Muscle of leg (tissue), 11 donors: Measurements from ENCODE around the gene NDUFA7. TPM values are rescaled to one million over a fixed set of nuclear protein-coding genes. Genes with fewer than 3 reads are reported as not detected.

Experiments
- DNase-seq: peaks from one replicate; pipeline ENCODE4 v3.0.0; 2013
- H3K27ac ChIP-seq: one replicate; pipeline ENCODE4 v1.5.1; 2013; ENCODE audit warnings: mild to moderate bottlenecking, low read length, control low read depth
- H3K27me3 ChIP-seq: one replicate; pipeline ENCODE4 v1.6.1; 2013; ENCODE audit warnings: low read length; ENCODE audit not compliant: control insufficient read depth, insufficient read depth
- H3K36me3 ChIP-seq: one replicate; pipeline ENCODE4 v1.6.1; 2013; ENCODE audit warnings: low read length; ENCODE audit not compliant: control insufficient read depth, insufficient read depth
- H3K4me1 ChIP-seq: one replicate; pipeline ENCODE4 v1.6.1; 2013; ENCODE audit warnings: low read length; ENCODE audit not compliant: control insufficient read depth, insufficient read depth
- H3K4me3 ChIP-seq: one replicate; pipeline ENCODE4 v1.5.1; 2013; ENCODE audit warnings: low read length, control low read depth
- H3K9me3 ChIP-seq: replicated peaks from 2 replicates; pipeline ENCODE4 v1.6.1; 2013; ENCODE audit warnings: low read depth, low read length; ENCODE audit not compliant: control insufficient read depth
- WGBS: methylation state at CpG from one replicate; pipeline ENCODE4 v1.1.5; 2013; ENCODE audit warnings: missing lambda C conversion rate; ENCODE audit not compliant: insufficient coverage; 5-methylcytosine and 5-hydroxymethylcytosine counted together
- polyA plus RNA-seq, 8 donors: library from polyadenylated mRNA; unstranded; fragments of 120-200 nt; gene quantifications; one replicate each; pipeline versions ENCODE4 v1.2.1 to v1.2.3, GENCODE V29; 2013; ENCODE audit warnings: inconsistent platforms in 1 of 8, low replicate concordance in 1 of 8; ENCODE audit not compliant: insufficient read length in 8 of 8, insufficient read depth in 1 of 8
- total RNA-seq: library from RNA; stranded (reverse); fragments of 120-200 nt; gene quantifications from one replicate; pipeline ENCODE4 v1.2.4, GENCODE V29; 2013

NDUFA7 gene
- total and polyA plus RNA-seq, 9 donors: 17.2 to 54.7 (median 38.1) TPM

DNA sequence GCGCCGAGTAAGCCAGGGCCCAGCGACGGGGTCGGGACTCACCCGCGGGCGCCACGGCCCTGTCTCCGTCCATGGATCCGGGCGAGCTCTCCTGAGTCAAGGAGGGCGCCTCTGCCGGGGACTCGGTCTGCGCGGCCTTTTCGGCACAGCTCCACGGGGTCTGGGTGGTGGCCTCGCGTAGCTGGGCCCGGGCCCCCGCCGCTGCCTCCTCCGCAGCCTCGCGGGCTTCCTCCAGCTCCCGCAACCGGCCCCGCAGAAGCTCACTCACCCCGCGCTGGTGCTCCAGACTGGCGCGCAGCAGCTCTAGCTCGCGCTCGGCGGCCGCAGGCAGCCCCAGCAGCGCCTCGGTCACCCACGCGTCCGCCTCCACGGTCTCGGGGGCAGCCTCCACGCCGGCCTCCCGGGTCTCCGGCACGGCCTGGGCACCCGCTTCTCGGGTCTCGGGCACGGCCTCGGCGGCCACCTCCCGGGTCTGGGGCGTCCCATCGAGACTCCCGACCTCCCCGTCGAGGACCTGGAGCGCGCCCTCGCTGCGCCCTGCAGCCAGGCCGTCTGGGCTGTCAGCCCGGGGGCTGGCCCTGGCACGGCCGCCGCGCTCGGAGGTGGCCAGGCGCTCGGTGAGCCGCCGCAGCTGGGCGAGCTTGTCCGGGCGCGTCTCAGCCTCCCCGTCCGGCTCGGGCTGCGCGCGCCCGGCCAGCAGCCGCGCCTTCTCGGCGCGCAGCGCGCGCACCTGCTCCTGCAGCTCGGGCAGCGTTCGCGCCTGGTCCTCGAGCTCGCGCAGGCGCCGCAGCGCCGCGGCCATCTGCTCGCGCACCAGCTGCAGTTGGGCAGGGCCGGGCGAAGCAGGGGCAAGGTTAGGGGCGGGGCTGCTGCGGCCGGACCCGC, 13.5 kb upstream of the NDUFA7 start:
- peaks cover 16% of the 10 kb centered on the region for H3K4me1 ChIP-seq
- peak overlapping the region; percentile 13 for H3K27ac ChIP-seq
- H3K9me3 ChIP-seq: no peaks in the 10 kb centered on the region
- no peak overlapping the region for H3K4me3 ChIP-seq
- no peaks in the 10 kb centered on the region for H3K36me3 ChIP-seq
- peak; percentile 85 for DNase-seq
- WGBS: 7% methylated on average over 117 of the region's 117 CpGs
- peaks cover 75% of the 10 kb centered on the region for H3K27me3 ChIP-seq

- peak overlapping the region; percentile 13 for H3K27ac ChIP-seq
- H3K27me3 ChIP-seq: peaks cover 68% of the 10 kb centered on the region
- WGBS: 16% methylated on average over 32 of the region's 48 CpGs
- H3K9me3 ChIP-seq: no peaks in the 10 kb centered on the region
- no peaks in the 10 kb centered on the region for H3K36me3 ChIP-seq
- peaks cover 16% of the 10 kb centered on the region for H3K4me1 ChIP-seq
- no peak for DNase-seq
- H3K4me3 ChIP-seq: no peak overlapping the region
These were observed 12.7 kb upstream of the NDUFA7 start for GRCh38 chr19:8333767-8334457.

GRCh38 chr19:8332976-8333766, 12.0 kb upstream of the NDUFA7 start:
- H3K9me3 ChIP-seq: no peaks in the 10 kb centered on the region
- no peak overlapping the region for H3K4me3 ChIP-seq
- H3K4me1 ChIP-seq: peaks cover 16% of the 10 kb centered on the region
- H3K27ac ChIP-seq: no peak overlapping the region
- peaks cover 64% of the 10 kb centered on the region for H3K27me3 ChIP-seq
- 21% methylated on average over 52 of the region's 52 CpGs for WGBS
- H3K36me3 ChIP-seq: no peaks in the 10 kb centered on the region
- no peak for DNase-seq

GRCh38 chr19:8331263-8331845, 10.2 kb upstream of the NDUFA7 start:
- DNase-seq: no peak
- H3K36me3 ChIP-seq: no peaks in the 10 kb centered on the region

GRCh38 chr19:8329996-8330395, 8.8 kb upstream of the NDUFA7 start:
- H3K9me3 ChIP-seq: peaks cover 4% of the 10 kb centered on the region
- H3K4me3 ChIP-seq: no peak overlapping the region
- no peaks in the 10 kb centered on the region for H3K36me3 ChIP-seq
- WGBS: 72% methylated on average over 3 of the region's 3 CpGs
- H3K27me3 ChIP-seq: peaks cover 44% of the 10 kb centered on the region
- no peak overlapping the region for H3K27ac ChIP-seq
- H3K4me1 ChIP-seq: peaks cover 16% of the 10 kb centered on the region
- DNase-seq: no peak

More at GRCh38 chr19:8331263-8331845, 10.2 kb upstream of the NDUFA7 start:
- H3K27ac ChIP-seq: no peak overlapping the region
- H3K4me3 ChIP-seq: no peak overlapping the region
- H3K4me1 ChIP-seq: peaks cover 16% of the 10 kb centered on the region
- peaks cover 4% of the 10 kb centered on the region for H3K9me3 ChIP-seq
- H3K27me3 ChIP-seq: peaks cover 52% of the 10 kb centered on the region
- 80% methylated on average over 3 of the region's 8 CpGs for WGBS

DNA sequence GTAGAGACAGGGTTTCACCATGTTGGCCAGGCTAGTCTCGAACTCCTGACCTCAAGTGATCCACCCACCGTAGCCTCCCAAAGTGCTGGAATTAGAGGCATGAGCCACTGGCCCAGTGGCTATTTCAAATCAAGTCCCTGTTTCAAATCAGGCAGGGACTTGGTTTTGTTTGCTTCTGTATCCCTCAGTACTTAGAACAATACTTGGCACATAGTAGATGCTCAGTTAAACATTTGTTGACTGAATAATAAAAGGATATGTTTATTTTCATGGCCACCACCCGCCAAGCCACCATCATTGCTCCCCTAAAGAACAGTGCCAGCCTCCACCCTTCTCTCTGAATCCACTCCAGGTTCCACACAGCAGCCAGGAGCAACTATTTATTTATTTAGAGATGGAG, 4.3 kb upstream of the NDUFA7 start:
- Histone ChIP-seq H3K4me3 (no peak overlapping the region), H3K9me3 (peaks cover 4% of the 10 kb centered on the region), H3K27me3 (peaks cover 6% of the 10 kb centered on the region), H3K36me3 (peaks cover 19% of the 10 kb centered on the region), H3K4me1 (peaks cover 14% of the 10 kb centered on the region), H3K27ac (no peak overlapping the region)
- WGBS: 100% methylated on average over 2 of the region's 3 CpGs
- no peak for DNase-seq

DNA sequence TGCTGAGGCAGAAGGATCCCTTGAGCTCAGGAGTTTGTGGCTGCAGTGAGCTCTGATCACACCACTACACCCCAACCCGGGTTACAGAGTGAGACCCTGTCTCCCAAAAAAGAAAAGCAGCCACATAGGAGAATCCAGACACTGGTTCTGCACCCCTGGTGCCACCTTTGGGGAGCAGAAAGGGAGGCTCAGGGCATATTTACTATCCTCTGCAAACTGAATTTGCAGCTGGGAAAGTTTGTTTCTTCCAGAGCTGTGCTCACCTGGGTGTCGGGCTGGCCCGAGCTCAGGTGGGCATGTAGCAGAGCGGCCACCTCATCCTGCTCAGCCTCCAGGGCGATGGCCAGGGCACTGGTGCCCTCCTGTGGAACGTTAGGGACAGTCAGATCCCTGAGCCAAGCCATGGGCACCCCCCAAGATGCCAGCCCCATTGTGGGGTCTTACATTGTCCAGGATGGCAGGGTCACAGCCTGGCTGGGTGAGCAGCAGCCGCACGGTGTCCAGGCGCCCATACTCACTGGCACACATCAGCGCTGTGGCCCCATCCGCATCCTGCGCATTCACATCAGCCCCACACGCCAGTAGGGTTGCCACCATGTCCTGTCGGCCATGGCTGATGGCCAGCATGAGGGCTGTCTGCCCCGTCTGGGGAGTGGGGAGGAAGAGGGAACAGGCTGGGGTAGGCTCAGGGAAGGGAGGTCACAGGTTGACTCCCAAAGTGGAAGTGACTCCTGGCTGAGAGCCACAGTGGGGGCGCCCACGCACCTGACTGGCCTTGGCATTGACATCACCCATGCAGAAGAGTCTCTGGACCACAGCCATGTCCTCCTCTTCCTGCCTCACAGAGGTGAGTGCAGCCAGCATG, 3.2 kb upstream of the NDUFA7 start:
- Histone ChIP-seq H3K27ac (no peak overlapping the region), H3K36me3 (peaks cover 19% of the 10 kb centered on the region), H3K4me1 (peaks cover 23% of the 10 kb centered on the region), H3K4me3 (no peak overlapping the region), H3K9me3 (peaks cover 4% of the 10 kb centered on the region), H3K27me3 (peaks cover 4% of the 10 kb centered on the region)
- WGBS: 66% methylated on average over 17 of the region's 17 CpGs
- DNase-seq: no peak

DNA sequence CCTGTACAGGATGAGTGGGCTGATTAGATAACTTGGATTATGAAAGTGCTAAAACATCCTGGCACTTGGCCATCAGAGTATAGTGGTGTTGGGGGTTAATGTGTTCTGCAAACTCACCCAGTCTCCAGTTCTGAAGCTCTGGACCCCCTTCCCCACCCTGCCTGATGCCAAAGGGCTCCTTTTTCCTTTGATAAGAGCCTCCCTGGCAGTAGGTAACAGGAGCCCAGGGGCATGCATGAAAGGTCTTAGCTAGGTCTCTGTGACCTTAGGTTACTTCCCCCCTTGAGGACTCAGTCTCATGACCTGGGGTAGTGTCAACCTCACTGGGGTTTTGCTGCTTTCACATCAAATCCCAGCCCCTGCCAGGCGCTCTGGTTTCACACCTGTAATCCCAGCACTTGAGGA, 2.6 kb upstream of the NDUFA7 start:
- Histone ChIP-seq H3K27ac (no peak overlapping the region), H3K4me3 (no peak overlapping the region), H3K36me3 (peaks cover 19% of the 10 kb centered on the region), H3K4me1 (peaks cover 23% of the 10 kb centered on the region), H3K9me3 (peaks cover 4% of the 10 kb centered on the region), H3K27me3 (peaks cover 4% of the 10 kb centered on the region)
- WGBS: 100% methylated on average over 1 of the region's 1 CpG
- no peak for DNase-seq

DNA sequence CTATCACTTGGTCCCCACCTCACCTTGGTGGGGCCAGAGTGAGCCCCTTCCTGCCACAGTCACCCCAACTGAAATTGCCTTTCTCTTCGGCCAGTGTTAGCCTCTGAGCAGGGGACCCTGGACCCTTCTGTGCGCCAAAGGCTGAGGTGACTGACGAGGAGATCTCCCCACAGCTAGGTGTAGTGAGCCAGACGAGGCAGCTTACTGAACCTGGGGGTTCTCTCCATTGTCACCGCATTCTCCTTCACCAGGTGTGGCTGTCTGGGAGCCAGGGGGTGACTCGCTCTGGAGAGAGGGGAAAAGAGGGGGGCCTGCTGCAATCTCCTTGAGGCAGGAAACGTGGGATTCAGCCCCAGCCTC, 1.4 kb upstream of the NDUFA7 start:
- peak overlapping the region; percentile 87 for H3K4me3 ChIP-seq
- no peak for DNase-seq

More for the DNA sequence above, 1.4 kb upstream of the NDUFA7 start:
- H3K36me3 ChIP-seq: peaks cover 21% of the 10 kb centered on the region
- peaks cover under 1% of the 10 kb centered on the region for H3K27me3 ChIP-seq
- 69% methylated on average over 4 of the region's 7 CpGs for WGBS
- no peak overlapping the region for H3K27ac ChIP-seq
- peaks cover 4% of the 10 kb centered on the region for H3K9me3 ChIP-seq
- H3K4me1 ChIP-seq: peaks cover 23% of the 10 kb centered on the region
